GF-D8 (cell line): ENCODE data around the gene SH3D19.
"Not testable (repeated sequence)": the region's sequence is repeated elsewhere in the genome, so short reads cannot be mapped to it uniquely, and the experiment has no call there.

Experiments
- DNase-seq: peaks from one replicate; lab custom pipeline; 2025; lab: John Stamatoyannopoulos, UW

Gene SH3D19

GRCh38 chr4:151150821-151151580 is 174.4 kb downstream of the SH3D19 start:
- DNase-seq = no peak

DNA sequence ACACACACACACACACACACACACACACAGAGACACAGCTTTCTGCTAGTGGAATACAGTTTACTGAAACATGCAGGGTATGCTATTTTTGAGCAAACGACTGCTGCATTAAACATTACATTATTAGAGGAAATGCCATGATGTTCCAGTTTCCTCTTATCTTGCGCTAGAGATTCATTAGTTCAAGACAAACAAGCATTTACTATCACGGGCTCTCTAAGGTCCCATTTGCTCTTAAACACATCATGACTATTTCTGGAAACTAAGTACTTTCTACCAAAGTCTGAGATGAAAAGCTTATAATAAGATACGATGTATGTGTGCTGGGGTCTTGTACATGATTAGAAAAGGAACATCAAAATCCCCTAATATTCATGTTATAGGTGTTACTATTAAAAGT is 177.1 kb downstream of the SH3D19 start:
- DNase-seq = no peak

DNA sequence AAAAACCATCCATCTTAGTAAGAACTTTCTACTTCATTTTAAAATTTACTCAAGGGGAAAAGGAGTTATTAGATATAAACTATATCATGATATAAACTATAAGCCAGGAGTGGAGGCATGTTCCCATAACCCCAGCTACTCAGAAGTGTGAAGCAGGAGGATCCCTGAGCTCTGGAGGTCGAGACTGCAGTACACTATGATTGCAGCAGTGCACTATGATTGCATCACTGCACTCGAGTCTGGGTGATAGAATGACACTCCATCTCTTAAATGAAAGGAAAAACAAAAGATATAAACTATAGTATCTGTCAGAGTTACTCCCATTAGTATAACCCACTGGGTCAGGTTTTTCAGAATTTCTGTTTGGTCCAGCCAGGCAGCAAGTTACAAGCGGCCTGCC is 178.4 kb downstream of the SH3D19 start:
- no peak for DNase-seq

GRCh38 chr4:151144329-151145072 is 180.9 kb downstream of the SH3D19 start:
- no peak for DNase-seq

DNA sequence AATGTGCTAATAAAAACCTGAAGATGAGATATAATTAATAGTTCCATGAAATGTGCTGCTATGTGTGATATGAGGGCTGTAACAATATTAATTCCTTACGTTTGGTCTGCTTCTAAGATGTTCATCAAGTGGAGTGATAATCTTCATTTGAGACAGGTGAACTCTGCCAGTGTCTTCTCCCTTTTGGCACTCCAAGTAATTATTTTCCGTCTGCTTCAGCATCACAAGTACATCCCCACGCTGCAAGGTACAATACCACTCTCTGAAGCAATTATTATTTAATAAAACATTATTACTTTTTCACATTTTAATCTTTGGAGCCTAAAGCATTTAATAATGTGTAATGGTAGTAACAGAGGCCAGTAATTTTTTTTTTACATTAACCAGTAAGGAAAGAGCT is 181.6 kb downstream of the SH3D19 start:
- DNase-seq = no peak

DNA sequence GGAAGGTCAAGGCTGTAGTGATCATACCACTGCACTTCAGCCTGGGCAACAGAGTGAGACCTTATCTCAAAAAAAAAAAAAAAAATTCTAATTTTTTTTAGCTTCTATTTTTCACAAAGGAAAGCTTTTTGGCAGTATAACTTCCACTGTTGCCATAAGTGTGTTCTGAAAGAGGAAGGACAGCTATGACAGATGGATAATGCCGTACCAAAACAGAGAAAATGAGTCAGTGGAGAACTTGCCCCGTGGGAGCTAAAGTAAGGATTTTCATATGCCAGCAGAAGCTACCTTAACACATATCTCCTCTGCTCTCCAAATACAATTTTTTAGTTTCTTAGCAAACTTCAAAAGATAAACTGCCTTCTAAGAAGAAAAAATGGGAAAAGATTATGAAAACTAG is 182.2 kb downstream of the SH3D19 start:
- DNase-seq = no peak

DNA sequence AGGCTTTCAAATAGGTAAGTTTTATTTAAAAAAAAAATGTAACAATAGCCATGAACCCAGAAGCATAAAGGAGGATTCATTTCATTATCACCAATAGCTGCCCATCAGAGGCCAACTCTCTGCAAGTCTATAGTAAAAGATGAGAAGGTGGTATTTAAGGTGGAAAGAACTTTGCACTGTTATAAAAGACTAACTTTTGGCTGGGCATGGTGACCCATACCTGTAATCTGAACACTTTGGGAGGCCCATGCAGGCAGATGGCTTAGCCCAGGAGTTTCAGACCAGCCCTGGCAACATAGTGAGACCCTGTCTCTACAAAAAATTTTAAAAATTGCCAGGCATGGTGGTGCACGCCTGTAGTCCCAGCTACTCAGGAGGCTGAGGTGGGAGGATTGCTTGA is 182.6 kb downstream of the SH3D19 start:
- no peak for DNase-seq

- no peak for DNase-seq
Observed at GRCh38 chr4:151139814-151140213, 185.6 kb downstream of the SH3D19 start.

DNA sequence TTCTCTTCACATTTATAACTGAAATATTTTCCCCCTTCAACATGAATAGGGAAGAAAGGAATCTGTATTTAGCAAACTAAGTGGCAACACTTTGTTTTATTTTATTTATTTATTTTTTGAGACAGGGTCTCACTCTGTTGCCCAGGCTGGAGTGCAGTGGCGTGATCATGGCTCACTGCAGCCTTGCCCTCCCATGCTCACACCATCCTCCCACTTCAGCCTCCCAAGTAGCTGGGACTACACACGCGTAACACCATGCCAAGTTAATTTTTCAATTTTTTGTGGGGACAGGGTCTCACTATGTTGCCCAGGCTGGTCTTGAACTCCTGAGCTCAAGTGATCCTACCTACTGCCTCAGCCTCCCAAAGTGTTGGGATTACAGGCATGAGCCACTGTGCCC is 189.4 kb downstream of the SH3D19 start:
- not testable (repeated sequence) for DNase-seq

DNA sequence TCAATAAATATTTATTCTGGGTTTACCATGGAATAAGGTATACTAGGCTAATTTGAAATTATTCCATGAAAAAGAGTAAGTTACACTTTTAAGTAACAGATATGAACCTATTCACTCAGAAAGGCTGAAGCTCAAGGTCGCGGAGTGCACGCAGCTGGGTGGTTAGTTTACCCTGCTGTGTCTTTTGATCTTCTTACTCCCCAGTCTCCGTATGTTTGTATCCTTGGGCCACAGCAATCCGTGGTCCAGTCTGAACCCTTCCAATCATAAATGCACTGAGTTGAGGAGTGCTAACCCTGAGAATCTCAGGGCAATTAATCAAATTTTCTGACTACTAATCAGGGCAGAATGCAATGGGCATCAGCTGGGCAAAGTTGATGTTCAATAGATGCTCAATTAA is 192.1 kb downstream of the SH3D19 start:
- DNase-seq = no peak

DNA sequence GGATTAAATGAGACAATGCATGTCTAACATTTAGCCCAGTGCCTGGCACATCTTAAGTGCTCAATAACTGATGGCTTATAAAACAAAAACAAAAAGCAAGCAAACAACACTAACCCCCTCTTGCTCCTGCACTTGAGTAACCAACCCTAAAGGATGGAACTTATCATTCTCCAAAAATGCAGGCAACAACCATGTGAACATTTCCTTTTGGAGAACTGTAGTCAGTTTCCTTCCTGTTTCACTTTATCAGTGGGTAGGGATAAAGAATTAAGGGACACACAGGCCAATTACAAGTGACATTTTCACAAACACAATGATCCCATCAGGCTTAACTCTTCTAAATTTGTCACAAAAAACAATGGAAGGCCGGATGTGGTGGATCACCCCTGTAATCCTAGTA is 195.6 kb downstream of the SH3D19 start:
- DNase-seq = no peak

DNA sequence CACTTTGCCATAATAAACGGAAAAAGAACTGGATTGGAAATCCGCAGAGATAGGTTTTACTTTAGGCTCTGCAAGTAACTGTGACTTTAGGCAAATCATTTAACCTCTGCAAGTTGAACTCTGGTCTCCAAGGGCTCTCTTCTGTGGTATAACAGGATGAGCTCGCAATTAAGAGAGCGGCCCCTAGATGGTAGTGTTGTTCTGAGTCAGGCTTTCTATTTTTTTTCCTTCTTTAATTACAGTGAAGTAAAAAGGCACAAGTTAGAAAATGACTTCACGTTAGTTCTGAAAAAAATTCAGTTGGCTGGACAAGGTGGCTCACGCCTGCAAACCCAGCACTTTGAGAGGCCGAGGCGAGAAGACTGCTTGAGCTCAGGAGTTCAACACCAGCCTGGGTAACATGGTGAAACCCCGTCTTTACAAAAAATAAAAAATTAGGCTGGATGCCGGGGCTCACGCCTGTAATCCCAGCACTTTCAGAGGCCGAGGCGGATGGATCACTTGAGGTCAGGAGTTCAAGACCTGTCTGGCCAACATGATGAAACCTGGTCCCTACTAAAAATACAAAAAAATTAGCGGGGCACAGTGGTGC is 207.9 kb downstream of the SH3D19 start:
- peak; percentile 20 for DNase-seq

DNA sequence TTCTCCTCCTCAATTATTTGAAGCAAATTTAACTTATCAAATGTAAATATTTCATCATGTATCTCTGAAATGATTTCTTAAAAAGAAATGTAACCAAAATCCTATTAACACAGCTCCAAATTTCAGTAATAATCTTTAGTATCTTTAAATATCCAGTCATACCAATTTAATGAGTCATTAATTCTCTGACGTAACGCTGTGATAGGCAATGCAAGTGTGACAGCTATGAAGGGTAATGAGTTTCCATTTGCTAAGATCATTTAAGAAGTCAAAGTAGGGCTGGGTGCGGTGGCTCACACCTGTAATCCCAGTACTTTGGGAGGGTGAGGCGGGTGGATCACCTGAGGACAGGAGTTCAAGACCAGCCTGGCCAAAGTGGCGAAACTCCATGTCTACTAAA is 210.4 kb downstream of the SH3D19 start:
- DNase-seq = no peak

DNA sequence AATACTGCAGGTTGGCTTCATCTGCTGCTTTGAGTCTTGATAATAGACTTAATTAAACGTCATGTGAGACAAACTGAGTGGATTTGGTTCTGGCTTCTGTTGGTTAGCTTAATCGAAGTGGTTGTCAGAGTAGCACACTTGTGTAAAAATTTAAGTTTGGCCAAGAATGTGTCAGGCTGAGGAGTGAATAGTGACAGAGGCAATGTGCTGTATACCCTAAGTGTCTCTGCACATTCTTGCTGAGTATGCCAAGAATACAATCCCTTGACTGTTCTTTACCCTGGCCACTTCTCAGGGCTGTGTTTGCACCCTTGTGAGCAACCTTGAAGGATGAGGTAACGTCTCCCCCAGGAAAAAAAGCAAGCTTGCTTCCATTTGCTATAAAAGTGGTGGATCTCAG is 211.1 kb downstream of the SH3D19 start:
- DNase-seq = no peak

DNA sequence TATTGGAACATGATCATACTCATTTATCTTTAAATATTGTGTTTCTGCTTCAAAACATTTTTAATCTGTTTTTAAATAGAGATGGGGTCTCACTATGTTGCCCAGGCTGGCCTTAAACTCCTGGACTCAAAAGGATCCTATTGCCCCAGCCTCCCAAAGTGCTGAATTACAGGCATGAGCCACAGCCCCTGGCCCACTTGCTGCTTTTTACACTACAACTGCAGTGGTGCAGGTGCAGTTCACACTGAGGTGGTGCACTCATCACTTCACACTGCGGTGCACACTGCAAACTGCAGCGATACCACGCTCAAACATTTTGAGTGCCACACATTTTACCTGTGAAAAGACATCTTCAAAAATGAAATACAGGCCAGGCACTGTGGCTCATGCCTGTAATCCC is 215.2 kb downstream of the SH3D19 start:
- DNase-seq = no peak

DNA sequence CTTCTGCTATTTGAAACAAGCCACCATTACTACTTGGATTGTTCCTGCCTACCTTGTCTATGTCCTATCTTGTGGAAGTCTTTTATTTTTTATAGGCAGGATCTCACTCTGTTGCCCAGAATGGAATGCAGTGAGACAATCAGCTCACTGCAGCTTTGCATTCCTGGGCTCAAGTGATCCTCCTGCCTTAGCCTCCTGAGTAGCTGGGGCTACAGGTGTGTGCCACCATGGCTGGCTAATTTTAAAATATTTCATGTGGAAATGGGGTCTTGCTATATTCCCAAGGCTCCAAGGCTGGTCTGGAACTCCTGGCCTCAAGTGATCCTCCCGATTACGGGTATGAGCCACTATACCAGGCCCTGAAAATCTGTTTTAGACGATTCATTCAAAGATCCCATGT is 218.3 kb downstream of the SH3D19 start:
- DNase-seq = no peak

- DNase-seq = no peak
Observed at GRCh38 chr4:151105454-151106032, 219.9 kb downstream of the SH3D19 start.

DNA sequence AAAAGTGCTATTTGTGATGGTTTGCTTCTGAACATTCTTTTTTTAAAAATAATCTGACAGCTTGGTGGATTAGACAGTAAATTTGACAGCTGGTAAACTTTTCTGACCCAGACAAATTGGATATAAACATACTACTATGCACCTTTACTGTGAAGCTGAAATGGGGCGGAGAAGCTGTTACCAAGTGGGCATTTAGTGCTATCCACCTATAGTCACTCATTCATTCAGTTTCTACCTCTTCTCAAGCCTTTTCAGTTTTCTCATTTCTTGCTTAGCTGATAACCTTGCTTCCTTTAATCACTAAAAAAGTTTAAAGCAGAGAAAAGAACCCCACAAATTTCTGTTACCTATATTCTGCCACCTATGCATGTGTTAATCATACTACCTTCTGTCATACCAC is 220.8 kb downstream of the SH3D19 start:
- no peak for DNase-seq

- DNase-seq = no peak
Observed at GRCh38 chr4:151103758-151104157, 221.6 kb downstream of the SH3D19 start.

GRCh38 chr4:151100531-151100930 is 224.9 kb downstream of the SH3D19 start:
- DNase-seq = no peak

- DNase-seq = no peak
Observed at GRCh38 chr4:151099976-151100417, 225.4 kb downstream of the SH3D19 start.

GRCh38 chr4:151099229-151099975 is 226.0 kb downstream of the SH3D19 start, which contains the start of gene RPS3A:
Gene RPS3A (plus strand): TSS chr4:151099628. CDS start chr4:151099653, 25 bp downstream.
- DNase-seq = peak; percentile 88
